Effector CD4-positive, alpha-beta T cell (primary cell): ENCODE data around the gene POC1B.

Experiments used
- DNase-seq: peaks from one replicate; pipeline ENCODE4 v3.0.0-alpha.2; 2020
- total RNA-seq: gene quantifications from one replicate; lab custom pipeline; 2026; lab: John Stamatoyannopoulos, UW

The POC1B gene
- total RNA-seq: 14.3 reads per million, percentile 39 among the genes with 10 or more reads in this experiment

- DNase-seq: peak; percentile 46
Observed at GRCh38 chr12:89525824-89526770, at the start of gene POC1B. Gene POC1B, minus strand, starts transcription at chr12:89526047. Its CDS starts 152 bp downstream, at chr12:89525895.

- DNase-seq: no peak
Observed at GRCh38 chr12:89575374-89575773, 49.5 kb upstream of the POC1B start.

GRCh38 chr12:89574736-89575208 is 48.9 kb upstream of the POC1B start:
- no peak for DNase-seq

GRCh38 chr12:89573051-89573810 is 47.4 kb upstream of the POC1B start:
- DNase-seq: no peak

DNA sequence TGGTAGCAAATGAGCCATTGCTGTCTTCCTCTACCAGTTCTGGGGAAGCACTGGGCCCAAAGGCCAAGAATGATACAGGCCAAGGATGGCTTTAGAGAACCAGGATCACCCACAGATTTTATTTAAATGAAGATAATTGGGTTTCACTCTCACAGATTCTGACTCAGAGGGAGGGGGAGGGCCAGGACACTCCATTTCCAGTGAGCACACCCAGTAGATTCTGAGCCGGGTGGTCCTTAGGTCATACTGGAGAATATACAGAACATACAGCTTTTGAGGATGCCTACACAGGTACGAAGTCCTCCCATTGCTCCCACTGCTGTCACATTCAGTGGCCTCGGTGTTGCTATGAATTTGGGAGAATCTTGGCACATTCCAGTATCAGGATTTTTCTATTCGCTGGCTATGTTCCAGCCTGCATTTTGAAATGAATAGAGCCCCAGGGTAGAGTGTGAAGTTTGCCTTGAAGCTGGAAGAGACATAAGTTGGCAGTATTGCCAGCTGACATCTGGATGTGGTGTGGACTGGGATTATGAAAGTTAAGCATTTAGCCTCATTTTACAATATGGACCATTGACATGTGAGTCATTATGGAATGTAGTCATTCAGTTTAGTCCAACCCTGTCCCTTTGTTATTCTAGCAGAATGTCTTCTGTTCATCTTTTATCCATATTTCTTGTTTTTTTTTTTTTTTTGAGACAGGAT is 45.8 kb upstream of the POC1B start:
- DNase-seq: no peak

DNA sequence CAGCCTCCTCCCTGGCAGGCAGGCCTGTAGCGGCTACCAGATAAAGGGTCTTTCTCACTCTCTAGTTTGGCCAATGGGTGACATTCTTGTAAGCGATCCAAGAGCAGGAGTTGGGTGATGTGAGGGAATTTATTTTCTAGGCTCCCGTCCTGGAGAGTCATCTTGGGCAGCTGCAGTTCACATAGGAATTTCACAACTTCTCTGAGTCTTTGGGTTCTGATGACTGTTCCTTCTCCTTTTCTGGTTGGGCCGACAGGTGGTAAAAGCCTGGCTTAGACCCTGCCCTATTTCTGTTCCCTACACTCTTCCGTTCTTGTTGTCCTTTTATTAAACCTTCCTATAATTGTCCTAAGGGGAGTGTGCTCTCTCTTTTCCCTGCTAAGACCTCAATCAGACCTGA is 42.6 kb upstream of the POC1B start:
- no peak for DNase-seq

DNA sequence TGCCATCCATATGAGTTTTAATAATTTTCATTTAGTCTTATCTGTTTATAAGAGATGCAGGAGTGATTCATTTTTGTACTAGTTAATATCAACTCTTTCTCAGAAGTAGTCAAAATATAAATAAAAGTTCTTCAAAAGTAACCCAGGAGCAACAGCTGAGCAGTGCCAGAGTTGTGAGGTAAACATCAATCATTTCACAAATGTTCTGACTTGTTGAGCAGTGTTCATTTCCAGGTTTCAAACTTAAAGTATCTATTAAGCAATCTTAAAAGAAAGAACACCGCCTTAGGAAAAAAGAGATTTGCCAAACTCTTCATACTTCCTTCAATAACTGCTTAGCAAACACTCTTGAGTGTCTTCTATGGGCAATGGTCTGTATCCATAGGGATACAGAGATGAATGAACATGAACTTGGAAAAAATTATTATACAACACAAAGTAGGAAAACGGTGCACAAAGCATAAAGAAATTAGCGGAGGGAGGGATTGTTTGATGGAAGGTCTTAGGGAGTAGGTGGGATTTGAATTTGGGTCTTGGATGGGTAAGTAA is 41.9 kb upstream of the POC1B start:
- DNase-seq: no peak

DNA sequence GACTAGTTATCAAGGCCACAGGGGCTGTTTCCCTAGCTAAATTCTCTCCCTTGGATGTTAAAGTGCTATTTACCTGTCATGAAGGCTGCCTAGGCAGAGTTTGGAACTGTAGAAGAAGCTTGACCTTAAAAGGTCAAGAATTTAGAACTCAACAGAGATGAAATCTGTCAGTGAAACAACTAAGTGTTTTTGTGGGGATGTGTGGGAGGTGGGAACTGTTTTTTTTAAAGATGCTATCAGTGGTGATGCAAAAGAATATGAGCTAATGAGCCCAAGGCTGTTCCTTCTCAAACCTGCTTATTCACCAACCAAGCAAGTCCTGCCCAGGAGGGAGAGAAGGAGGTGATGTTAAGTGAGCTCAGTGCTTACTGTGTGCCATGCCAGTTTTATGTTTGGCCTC is 40.8 kb upstream of the POC1B start:
- no peak for DNase-seq

DNA sequence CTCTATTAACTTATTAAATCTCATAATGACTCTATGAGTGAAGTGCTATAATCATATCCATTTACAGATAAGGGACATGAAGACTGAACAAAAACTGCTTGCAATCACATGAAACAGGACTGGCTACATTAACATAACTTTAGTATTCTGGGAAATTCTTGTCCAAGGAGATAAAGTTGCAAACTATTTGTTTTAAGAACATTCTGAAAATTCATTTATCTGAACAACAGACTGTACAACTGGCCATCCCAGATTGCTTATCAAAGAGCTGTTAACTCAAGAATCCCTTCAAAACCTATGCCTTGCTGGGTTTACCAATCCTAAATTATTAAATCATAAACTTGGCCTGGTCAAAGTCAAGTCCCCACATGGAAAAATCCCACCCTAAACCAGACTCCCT is 39.2 kb upstream of the POC1B start:
- no peak for DNase-seq

DNA sequence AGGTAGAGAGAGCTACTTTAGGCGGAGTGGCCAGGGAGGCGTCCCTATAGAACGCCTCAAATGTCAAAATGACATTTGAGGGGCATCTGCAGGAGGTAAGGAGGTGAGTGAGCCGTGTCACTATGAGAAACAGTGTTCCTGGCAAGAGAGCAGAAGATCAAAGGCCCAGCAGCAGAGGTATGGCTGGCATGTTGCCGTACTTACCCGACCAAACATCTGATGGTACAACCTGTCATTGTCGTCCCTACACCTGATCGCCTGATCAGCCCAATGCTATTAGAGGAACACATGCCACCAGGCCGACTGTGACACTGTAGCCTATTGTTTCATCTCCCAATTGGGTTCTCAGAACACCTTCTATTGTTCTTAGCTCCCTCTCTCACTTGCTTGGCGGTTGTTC is 33.9 kb upstream of the POC1B start:
- no peak for DNase-seq

DNA sequence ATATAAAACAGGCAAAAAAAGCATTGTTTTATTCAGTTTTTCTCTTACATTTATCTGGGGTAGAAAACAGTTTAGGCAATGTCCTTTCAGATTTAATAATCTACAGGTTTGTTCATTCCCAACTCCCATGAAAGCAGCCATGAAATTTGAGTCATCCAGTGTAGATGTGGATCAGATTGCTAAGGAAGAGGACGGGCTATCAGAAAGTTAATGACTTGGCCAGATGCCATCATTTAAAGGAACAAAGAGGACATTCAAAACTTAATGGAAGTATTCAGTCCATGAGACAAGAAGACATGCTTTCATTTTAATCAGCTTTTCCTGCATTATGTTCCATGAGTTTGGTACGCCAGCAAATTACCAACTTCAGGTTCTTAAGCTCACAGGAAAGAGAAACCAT is 31.1 kb upstream of the POC1B start:
- no peak for DNase-seq

DNA sequence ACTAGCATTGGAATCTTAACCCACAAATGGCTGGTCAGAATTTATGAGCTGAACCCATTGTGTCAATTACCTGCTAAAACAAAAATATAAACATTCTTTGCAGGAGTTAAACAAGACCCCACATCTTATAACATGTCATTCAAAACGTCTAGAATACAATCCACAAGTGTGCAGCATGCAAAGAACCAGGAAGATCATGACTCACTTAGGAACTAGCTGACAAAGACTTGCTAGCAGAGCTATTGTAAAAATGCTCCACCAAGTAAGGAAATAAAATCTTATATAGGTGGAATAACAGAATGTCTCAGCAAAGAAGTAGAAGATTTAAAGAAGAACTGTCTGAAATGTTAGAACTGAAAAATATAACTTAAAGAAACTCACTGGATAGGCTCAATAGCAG is 26.5 kb upstream of the POC1B start:
- no peak for DNase-seq

- DNase-seq: no peak
Observed at GRCh38 chr12:89551747-89552146, 25.9 kb upstream of the POC1B start.

GRCh38 chr12:89547101-89547500 is 21.3 kb upstream of the POC1B start:
- DNase-seq: no peak

DNA sequence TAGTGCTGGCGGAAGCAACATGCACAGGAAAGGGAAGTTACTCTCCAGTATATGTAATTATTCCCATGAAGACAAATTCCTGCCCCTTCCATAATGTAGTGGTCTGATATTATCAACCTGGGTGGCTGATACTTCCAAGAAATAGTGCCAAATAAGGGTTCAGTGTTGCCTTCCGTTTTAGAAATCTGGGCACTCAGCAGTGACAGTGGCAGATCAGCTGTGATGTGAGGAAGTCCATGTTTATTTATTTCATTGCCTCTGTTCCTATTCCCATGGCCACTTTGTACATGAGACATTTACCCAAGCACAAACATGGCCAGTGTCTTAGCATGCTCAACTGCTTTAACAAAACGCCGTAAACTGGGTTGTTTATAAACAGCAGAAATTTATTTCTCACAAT is 20.3 kb upstream of the POC1B start:
- no peak for DNase-seq

- DNase-seq: no peak
Observed at GRCh38 chr12:89544681-89545184, 18.9 kb upstream of the POC1B start.

DNA sequence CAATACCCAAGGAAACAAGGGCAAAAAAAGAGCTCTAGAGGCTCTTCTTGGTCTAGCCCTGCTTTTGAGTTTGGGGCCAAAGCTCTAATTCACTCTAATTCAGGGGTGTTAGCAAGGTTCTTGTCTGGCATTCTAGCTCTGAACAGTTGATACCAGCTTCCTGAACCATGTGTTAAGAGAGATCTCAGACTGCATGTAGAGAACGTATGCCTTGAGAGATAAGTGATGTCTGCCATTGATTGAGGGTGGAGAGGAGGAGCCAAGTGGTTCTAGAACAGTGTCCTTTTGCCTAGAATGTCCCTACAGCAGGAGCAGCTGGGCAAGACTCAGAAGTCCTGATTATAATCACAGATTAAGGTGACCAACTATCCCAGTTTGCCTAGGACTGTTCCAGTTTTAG is 18.2 kb upstream of the POC1B start:
- DNase-seq: no peak

- DNase-seq: peak; percentile 56
Observed at GRCh38 chr12:89542912-89543592, 17.2 kb upstream of the POC1B start.

DNA sequence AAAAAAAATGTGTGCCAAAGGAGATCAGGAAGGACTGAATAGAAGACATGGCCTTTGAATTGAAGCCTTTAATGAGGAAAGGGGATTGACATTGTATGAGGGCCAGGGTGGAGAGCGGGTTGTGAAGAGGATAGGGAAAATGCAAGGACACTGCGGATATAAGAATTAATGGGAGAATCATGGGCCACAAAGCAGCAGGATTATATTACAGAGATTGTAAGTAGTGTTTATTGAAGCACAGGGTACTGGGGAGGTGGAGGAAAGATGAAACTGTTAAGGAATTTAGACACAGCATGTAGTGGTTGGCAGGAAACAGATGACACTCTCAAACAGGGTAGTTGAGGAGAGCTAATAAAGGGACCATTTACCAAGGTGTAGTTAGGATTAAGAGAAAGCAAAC is 16.4 kb upstream of the POC1B start:
- no peak for DNase-seq

DNA sequence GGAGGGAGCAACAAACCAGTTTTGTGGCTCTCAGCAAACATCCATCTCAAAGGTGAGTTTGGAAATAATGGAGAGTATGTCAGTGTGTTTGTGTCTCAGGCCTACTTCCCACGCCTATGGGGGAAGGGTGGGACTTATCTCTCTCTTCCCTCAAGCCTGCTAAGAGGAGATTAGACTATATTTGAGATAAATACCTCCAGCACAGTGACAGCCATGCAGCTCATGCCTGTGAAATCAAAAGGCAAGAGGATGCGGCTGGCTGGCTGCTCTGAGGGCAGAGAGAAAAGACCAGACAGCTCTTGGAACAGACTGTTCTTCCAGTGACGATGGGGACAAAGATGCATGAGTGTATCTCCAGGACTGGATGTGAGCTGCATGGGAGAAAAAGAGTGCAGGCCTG is 14.7 kb upstream of the POC1B start:
- DNase-seq: no peak

DNA sequence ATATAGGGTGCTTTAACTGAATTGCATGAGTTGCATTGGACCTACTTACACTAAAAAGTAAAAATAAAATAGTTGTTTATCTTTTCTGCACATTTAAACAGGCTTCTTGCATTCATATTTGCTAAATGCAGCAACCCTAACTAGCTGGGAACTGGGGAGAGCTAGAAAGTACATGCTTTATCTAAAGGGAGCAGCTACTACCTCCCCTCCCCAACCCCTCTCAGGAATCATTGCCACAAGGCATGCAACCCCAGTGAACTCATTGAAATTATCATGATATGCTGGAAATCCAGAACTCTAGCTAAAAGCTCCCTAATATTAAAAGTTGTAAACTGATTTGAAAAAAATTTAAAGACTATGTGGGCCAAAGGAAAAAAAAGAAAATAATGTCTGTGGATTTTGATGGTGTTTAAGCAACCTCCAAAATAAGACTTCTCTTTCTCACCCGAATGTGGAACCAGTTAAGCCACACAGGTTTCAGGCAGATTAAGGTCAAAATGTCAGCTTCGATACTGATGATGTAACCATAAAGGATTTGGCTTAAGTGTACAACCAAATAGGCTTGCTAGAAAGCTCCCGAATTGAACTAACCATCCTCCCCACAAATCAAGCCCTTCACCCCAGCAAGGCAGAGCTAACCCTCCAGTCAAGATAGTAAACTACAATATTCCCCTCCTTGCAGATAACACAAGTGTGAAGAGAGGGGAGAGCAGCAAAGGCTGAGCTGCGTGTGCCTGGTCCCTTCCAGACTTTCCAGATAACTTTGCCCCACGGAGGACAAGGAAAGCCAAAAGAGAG is 13.8 kb upstream of the POC1B start:
- no peak for DNase-seq
